Effector memory CD8-positive, alpha-beta T cell (primary cell): ENCODE results near the gene DCLK2.

ENCODE experiments used
- ATAC-seq: fragments of 150-1000 bp; cut with Tn5 transposase; replicated peaks from 2 replicates; pipeline ENCODE4 v1.10.0; 2021; ENCODE audit warnings: mild to moderate bottlenecking, moderate library complexity
- DNase-seq, 3 experiments: peaks; one replicate each; pipeline ENCODE4 v3.0.0; 2021
- H3K27ac Mint-ChIP-seq, 2 donors: one replicate each; pipeline ENCODE4 v1.8.0; 2022; ENCODE audit warnings: mild to moderate bottlenecking in 2 of 2, mixed read lengths in 2 of 2, moderate library complexity in 2 of 2
- H3K27me3 Mint-ChIP-seq, 2 donors: one replicate each; pipeline ENCODE4 v1.8.0; 2022; ENCODE audit warnings: mixed read lengths in 2 of 2
- H3K36me3 Mint-ChIP-seq: one replicate; pipeline ENCODE4 v1.8.0; 2022; ENCODE audit warnings: mild to moderate bottlenecking, moderate library complexity, mixed read lengths; ENCODE audit not compliant: insufficient read depth
- H3K4me1 Mint-ChIP-seq, 2 donors: one replicate each; pipeline ENCODE4 v1.8.0; 2022; ENCODE audit warnings: low read depth in 2 of 2, mixed read lengths in 2 of 2
- H3K4me3 Mint-ChIP-seq, 2 donors: one replicate each; pipeline ENCODE4 v1.8.0; 2022; ENCODE audit warnings: mild to moderate bottlenecking in 2 of 2, mixed read lengths in 2 of 2, moderate library complexity in 2 of 2
- H3K9me3 Mint-ChIP-seq, 2 donors: one replicate each; pipeline ENCODE4 v1.8.0; 2022; ENCODE audit warnings: mixed read lengths in 2 of 2

The DCLK2 gene

DNA sequence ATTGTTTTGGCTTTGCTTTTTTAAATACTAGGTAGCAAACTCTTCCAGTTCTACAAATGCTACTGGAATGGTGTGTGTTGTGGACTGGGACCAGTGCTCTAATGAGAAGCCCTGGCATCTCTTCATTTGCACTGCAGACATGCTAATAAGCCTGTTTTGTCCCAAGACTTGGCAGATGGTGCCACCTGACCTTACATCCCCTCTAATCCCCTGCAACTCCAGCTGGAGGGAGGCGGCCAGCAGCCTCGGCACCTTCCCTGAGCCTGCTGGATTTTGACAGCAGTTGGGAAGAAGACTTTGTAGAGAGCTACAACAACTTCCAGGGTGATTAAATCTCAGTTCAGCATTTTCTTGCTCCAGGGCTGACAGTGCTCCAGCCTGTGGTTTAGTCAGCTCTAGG is 200.0 kb downstream of the DCLK2 start:
- no peak for DNase-seq
- Mint-ChIP-seq H3K27ac (no peak overlapping the region), H3K9me3 (no peaks in the 10 kb centered on the region), H3K4me3 (no peak overlapping the region), H3K4me1 (peaks cover 2 to 11% of the 10 kb centered on the region in 2 donors), H3K36me3 (peaks cover 24% of the 10 kb centered on the region), H3K27me3 (no peaks in the 10 kb centered on the region)
- ATAC-seq = no peak

DNA sequence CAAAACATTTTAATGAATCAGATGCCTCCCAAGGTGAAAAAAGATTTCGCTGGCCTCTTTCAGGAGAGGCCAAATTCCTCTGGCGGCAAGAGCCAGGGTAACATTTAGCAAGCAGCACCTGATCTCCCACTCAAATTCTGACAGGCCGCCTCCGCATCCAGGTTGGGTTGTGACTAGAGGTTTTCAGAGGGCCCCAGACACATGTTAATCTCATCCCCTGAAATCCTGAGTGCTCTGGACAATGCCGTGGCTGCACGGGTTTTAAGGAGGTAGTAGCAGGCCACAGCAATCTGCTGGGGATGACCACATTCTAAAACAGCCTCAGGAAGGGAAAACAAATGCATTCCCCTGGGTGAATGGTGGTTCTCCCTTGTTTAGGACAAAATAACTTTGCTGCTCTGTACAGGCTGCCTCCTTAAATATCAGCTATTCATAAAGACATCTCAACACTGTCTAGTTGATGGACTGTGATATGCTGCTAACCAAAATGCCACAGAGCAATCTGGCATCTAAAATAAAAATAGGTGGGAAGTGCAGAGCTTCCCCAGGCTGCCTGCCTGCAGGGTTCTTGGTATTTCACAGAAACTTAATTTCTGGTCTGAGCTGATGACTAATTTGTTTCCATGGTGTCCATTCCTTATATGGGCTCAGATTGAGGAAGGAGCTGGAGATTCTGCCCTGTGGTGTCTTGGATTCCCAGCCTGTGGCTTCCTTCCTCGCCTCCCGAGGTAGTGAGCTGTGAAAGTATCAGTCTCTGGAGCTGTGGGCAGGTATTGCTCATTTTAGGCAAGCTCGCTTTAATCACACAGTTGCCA is 202.0 kb downstream of the DCLK2 start:
- Mint-ChIP-seq H3K9me3 (no peaks in the 10 kb centered on the region), H3K4me1 (peaks cover 0 to 5% of the 10 kb centered on the region in 2 donors), H3K4me3 (no peak overlapping the region), H3K27ac (peak overlapping the region; percentile 23 to 28), H3K27me3 (no peaks in the 10 kb centered on the region), H3K36me3 (peaks cover 32% of the 10 kb centered on the region)
- no peak for DNase-seq
- ATAC-seq = no peak

- peaks cover 33% of the 10 kb centered on the region for H3K36me3 Mint-ChIP-seq
- no peak for ATAC-seq
- peaks cover 0 to 5% of the 10 kb centered on the region in 2 donors for H3K4me1 Mint-ChIP-seq
- no peak overlapping the region for H3K4me3 Mint-ChIP-seq
- H3K27ac Mint-ChIP-seq = peak overlapping the region in 1 of 2 donors; percentile 28
- no peaks in the 10 kb centered on the region for H3K27me3 Mint-ChIP-seq
- no peaks in the 10 kb centered on the region for H3K9me3 Mint-ChIP-seq
- no peak for DNase-seq
Measured at GRCh38 chr4:150280975-150281374, 202.7 kb downstream of the DCLK2 start.

DNA sequence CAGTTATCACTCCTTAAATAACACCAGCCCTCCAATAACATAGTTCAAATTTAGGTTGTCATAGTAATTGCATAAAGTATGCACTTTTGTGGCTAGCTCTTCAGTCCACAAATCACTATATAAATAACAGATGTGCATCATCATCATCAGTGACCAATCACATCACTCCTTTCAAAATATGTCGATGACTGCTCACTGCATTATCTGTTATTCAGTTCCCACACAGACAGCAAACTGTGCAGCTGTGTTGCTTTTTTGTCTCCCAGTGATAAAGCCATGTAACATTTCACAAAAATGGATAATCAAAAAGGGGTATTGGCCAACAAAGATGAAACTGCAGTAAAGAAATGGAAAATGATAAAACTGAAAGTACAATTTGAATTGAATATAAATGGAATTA is 205.4 kb downstream of the DCLK2 start:
- ATAC-seq (no peak), DNase-seq (no peak)
- Mint-ChIP-seq H3K27ac (peak overlapping the region in 1 of 2 donors; percentile 52), H3K4me1 (peaks cover 0 to 5% of the 10 kb centered on the region in 2 donors), H3K36me3 (peaks cover 25% of the 10 kb centered on the region), H3K4me3 (no peak overlapping the region), H3K27me3 (no peaks in the 10 kb centered on the region), H3K9me3 (no peaks in the 10 kb centered on the region)

- no peak for ATAC-seq
- H3K4me1 Mint-ChIP-seq = peaks cover 0 to 5% of the 10 kb centered on the region in 2 donors
Measured at GRCh38 chr4:150286656-150287055, 208.4 kb downstream of the DCLK2 start.

GRCh38 chr4:150289198-150289597 is 211.0 kb downstream of the DCLK2 start:
- ATAC-seq = no peak
- peaks cover 12% of the 10 kb centered on the region for H3K36me3 Mint-ChIP-seq
- no peaks in the 10 kb centered on the region for H3K9me3 Mint-ChIP-seq
- H3K4me3 Mint-ChIP-seq = no peak overlapping the region
- no peak overlapping the region for H3K27ac Mint-ChIP-seq
- no peaks in the 10 kb centered on the region for H3K4me1 Mint-ChIP-seq
- no peak for DNase-seq
- H3K27me3 Mint-ChIP-seq = no peaks in the 10 kb centered on the region

More at GRCh38 chr4:150286656-150287055, 208.4 kb downstream of the DCLK2 start:
- H3K9me3 Mint-ChIP-seq = no peaks in the 10 kb centered on the region
- H3K27me3 Mint-ChIP-seq = no peaks in the 10 kb centered on the region
- no peak overlapping the region for H3K4me3 Mint-ChIP-seq
- no peak for DNase-seq
- H3K27ac Mint-ChIP-seq = no peak overlapping the region
- H3K36me3 Mint-ChIP-seq = peaks cover 12% of the 10 kb centered on the region

DNA sequence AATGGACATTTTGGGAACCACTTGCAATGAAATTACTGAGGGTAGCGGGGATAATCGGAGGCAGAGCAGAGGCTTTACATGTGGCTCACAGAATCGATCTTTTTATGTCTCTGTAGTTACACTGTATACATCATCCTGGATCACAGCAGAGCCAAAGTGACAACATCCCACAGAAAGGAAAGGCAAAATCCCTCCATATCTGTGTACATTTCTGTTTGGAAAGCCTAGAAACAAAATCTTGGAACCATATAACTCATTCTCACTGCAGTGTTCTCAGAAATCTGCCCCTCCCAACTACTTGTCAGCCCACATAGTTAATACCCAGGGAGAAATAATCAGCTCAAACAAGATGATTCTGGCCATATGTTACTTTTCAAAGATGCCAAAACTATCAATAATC is 211.6 kb downstream of the DCLK2 start:
- Mint-ChIP-seq H3K4me3 (no peak overlapping the region), H3K27ac (no peak overlapping the region), H3K27me3 (no peaks in the 10 kb centered on the region), H3K36me3 (peaks cover 12% of the 10 kb centered on the region), H3K9me3 (no peaks in the 10 kb centered on the region), H3K4me1 (no peaks in the 10 kb centered on the region)
- DNase-seq (no peak), ATAC-seq (no peak)

- ATAC-seq = no peak
- peak in 2 of 3 experiments; percentile 21 to 25 for DNase-seq
Measured at GRCh38 chr4:150297861-150298474, 219.7 kb downstream of the DCLK2 start.

DNA sequence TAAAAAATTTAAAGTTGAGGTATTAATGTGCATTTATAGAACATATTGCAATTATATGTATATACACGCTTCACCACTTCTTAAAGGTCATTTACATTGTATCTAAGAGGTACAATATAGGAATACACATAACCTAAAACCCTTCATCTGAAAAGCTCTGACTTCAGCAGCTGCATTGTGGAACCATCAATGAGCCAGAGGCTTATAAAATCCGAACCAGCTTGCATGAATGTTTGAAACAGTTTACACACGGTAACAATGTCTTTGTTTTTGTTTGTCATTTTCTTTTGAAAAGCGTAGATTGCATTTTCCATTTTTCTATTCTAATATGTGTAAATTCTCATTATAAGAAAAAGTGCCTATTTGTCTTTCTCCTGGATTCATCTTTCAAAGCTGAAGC is 221.6 kb downstream of the DCLK2 start:
- ATAC-seq (no peak), DNase-seq (no peak)
- Mint-ChIP-seq H3K27ac (no peak overlapping the region), H3K4me1 (no peaks in the 10 kb centered on the region), H3K27me3 (no peaks in the 10 kb centered on the region), H3K9me3 (no peaks in the 10 kb centered on the region), H3K36me3 (peaks cover 3% of the 10 kb centered on the region), H3K4me3 (no peak overlapping the region)

More at GRCh38 chr4:150297861-150298474, 219.7 kb downstream of the DCLK2 start:
- H3K4me3 Mint-ChIP-seq = no peak overlapping the region
- H3K9me3 Mint-ChIP-seq = no peaks in the 10 kb centered on the region
- H3K4me1 Mint-ChIP-seq = no peaks in the 10 kb centered on the region
- no peak overlapping the region for H3K27ac Mint-ChIP-seq
- H3K27me3 Mint-ChIP-seq = no peaks in the 10 kb centered on the region
- H3K36me3 Mint-ChIP-seq = peaks cover 6% of the 10 kb centered on the region

DNA sequence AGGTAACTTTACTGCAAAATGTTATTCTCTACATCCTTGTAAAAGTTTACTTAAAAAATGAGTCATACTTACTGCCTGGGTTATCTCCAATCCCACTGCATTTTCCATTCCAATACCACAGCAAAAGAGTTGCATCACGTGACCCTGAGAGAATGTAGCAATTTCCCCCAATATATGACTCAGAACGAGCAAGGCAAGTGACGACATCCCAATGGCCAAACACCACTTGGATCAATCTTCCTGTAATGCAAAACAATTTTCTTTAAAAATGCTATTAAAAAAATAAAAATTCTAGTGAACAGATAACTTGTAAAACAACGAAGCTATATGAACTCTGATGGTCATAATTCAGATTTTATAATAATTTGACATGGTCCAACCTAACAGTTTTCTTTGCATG is 224.3 kb downstream of the DCLK2 start:
- Mint-ChIP-seq H3K9me3 (no peaks in the 10 kb centered on the region), H3K27me3 (no peaks in the 10 kb centered on the region), H3K4me1 (peaks cover 0 to 2% of the 10 kb centered on the region in 2 donors), H3K4me3 (no peak overlapping the region), H3K27ac (no peak overlapping the region), H3K36me3 (peaks cover 7% of the 10 kb centered on the region)
- ATAC-seq = no peak
- DNase-seq = no peak

- Mint-ChIP-seq H3K4me3 (no peak overlapping the region), H3K36me3 (peaks cover 15% of the 10 kb centered on the region), H3K27me3 (no peaks in the 10 kb centered on the region), H3K4me1 (peaks cover 0 to 2% of the 10 kb centered on the region in 2 donors), H3K27ac (peak overlapping the region in 1 of 2 donors; percentile 2), H3K9me3 (no peaks in the 10 kb centered on the region)
- no peak for DNase-seq
- ATAC-seq = no peak
Measured at GRCh38 chr4:150305995-150306394, 227.8 kb downstream of the DCLK2 start.

DNA sequence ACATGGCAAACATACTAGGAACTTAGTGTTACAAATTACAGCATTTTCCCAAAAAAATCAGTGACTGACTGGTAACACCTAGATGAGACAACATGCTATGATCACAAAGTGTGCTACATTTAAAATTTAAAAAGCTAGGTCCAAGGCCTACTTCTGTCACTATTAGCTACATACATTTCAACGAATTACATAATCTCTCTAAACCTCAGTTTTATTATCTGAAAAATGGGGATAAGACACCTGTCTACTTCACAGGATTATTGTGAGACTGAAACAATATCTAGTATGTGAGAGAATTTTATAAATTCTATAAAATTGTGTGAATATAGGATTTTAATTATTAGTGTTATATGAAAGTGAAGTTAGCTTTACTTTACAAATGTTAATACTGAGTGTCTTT is 228.5 kb downstream of the DCLK2 start:
- H3K4me1 Mint-ChIP-seq = peaks cover 0 to 2% of the 10 kb centered on the region in 2 donors
- H3K36me3 Mint-ChIP-seq = peaks cover 15% of the 10 kb centered on the region
- no peak for DNase-seq

More for the DNA sequence above, 228.5 kb downstream of the DCLK2 start:
- ATAC-seq = no peak
- Mint-ChIP-seq H3K27ac (no peak overlapping the region), H3K4me3 (no peak overlapping the region), H3K27me3 (no peaks in the 10 kb centered on the region), H3K9me3 (no peaks in the 10 kb centered on the region)
